Measurements from ENCODE around the gene CARS1.

The CARS1 gene

GRCh38 chr11:3010004-3010403, 47.2 kb downstream of the CARS1 start:
- DNase-seq (ENCODE audit: low read depth in 2 of 2), result no peak

DNA sequence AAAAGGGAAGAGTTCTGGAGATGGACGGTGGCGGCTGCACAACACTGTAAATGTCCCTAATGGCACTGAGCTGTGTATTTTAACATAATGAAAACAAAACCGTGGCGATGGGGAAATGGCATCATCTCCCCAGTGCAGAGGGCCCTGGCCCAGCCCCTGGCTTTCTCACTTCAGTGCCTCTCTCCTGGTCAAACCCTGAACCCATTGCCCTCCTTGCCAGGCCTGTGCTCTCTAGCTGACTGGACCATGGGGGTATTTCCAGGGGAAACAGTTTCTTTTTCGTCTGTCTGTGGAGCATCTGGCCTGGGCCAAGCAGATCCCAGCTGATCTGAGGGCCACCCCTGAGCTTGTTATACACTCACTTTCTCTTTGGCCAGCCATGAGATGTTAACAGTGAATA, 47.7 kb downstream of the CARS1 start:
- no peak for DNase-seq (ENCODE audit: low read depth in 2 of 2)

- DNase-seq (ENCODE audit: low read depth in 2 of 2), result no peak
Observed at GRCh38 chr11:3008746-3009336, 48.4 kb downstream of the CARS1 start.

DNA sequence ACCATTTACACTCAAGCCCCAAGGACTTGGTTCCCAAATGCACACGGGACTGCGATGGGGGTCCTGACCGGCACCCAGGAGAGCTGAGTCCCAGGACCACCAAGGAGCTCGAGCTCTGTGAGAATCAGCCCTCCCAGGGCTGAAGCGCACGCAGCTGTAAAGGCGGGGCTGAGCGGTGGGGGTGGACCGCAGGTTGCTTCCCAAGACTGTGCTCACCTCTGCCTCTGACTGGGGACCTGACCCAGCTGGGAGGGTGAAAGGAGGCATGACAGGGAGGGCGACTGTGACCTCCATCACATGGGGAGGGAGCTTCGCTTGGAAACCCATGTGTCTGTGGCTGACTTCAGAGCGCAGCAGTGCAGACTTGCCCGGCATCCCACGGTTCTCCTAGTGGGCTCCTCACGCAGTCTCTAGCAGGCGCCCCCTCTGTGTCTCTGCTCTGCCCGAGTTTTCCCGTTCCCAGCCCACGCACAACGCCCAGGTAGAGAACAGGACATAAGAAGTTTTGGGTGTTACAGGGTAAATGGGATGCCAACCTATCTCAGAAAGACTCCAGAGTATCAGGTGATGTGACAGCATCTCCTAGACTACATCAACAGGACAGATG, 49.7 kb downstream of the CARS1 start:
- no peak for DNase-seq (ENCODE audit: low read depth in 2 of 2)

DNA sequence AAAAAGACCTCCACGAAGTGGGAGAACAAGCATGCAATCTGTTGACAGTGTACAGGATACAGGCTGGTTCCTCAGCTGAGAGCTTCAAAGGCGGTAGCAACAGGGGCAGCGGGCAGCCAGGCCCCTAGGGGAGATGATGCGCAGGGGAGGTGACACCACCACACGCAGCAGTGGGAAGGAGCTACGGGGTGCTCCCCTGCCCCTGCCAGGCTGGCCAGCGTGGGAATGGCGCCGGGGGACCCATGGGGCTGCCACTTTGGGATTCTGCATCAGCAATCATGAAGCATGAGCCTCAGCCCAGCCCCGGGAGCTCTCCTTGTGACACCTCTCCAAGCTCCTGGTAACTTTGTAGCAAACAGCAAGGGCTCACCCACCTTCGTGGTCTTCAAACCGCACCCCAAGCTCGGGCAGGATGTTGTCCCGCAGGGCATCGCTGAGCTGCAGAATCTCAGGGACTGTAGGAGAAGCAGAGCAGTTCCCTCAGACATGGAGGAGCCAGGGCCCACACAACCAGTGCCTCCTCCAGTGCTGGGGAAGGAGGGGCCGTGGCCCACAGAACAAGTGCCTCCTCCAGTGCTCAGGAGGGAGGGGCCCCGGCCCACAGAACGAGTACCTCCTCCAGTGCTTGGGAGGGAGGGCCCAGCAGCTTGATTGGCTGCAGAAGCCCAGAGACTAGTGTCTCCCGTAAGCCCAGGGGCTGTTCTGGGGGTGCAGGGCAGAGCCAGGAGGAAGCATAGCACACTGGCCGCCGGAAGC, 50.5 kb downstream of the CARS1 start:
- DNase-seq (ENCODE audit: low read depth in 2 of 2), result no peak

- no peak for DNase-seq (ENCODE audit: low read depth in 2 of 2)
Observed at GRCh38 chr11:3004481-3004880, 52.7 kb downstream of the CARS1 start.

- DNase-seq (ENCODE audit: low read depth in 2 of 2), result no peak
Observed at GRCh38 chr11:3003396-3004231, 53.6 kb downstream of the CARS1 start.

DNA sequence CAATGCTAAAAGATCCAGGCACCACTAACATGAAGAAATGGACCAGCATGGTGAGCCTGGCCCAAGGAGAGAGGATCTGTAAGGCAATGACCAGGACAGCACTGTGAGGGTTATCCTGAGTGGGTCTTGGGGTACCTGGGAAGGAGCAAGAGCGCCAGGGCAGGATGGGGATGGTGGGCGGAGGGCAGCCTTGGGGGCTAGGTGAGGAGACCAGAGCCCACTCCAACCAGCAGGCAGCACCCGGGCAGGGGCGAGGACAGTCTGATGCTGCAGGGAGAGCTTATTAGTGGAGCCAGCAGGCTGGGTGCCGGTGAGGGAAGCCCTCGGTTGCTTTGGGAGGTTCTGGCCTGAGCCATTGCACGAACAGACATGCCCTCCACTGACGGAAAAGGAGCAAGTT, 54.4 kb downstream of the CARS1 start:
- DNase-seq (ENCODE audit: low read depth in 2 of 2), result no peak

DNA sequence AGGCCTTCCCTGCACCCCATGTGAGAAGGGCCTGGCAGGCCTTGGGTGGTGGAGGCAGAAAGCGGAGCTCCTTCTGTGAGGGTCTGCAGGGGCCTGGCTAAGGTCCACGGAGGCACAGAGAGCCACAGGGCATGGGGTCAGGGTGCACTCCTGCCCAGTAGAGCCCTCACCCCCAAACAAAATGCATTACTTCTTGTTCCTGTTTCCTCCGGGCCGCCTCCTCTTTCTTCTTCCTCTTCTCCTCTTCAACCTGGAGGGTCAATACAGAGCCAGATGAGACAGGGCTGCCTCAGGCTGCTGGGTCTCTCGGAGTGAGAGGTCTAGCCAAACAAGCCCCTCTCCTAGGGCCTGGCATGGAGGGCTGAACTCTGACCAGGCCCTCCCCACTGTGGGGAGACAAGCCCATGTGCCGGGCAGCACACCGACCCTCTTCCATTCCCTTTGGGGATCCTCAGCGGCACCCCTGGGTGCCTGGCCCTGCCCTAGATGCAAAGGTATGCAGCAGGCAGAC, 54.8 kb downstream of the CARS1 start:
- no peak for DNase-seq (ENCODE audit: low read depth in 2 of 2)

DNA sequence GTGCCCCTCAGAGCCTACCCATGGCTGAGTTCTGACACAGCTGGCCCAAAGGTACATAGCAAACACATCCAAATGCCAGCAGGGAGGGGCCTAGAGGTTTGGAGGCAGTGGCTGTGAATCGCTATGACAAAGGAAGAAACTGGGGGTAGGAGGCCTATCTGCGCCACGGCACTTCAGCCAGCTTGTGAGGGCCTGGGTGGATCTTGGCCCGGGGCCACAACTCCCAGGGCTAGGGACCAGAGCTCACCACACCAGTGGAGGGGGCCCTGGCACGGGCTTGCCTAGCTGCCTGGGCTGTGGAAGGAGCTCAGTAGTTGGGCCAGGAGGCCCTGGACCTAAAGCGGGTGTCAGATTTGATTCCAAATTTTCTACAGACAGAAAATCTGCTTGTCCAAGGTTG, 55.7 kb downstream of the CARS1 start:
- DNase-seq (ENCODE audit: low read depth in 2 of 2), result no peak

GRCh38 chr11:3000032-3000961, 56.9 kb downstream of the CARS1 start:
- DNase-seq (ENCODE audit: low read depth in 2 of 2), result no peak

- no peak for DNase-seq (ENCODE audit: low read depth in 2 of 2)
Observed at GRCh38 chr11:2999464-2999998, 57.7 kb downstream of the CARS1 start.

GRCh38 chr11:2998073-2998850, 59.0 kb downstream of the CARS1 start:
- no peak for DNase-seq (ENCODE audit: low read depth in 2 of 2)

DNA sequence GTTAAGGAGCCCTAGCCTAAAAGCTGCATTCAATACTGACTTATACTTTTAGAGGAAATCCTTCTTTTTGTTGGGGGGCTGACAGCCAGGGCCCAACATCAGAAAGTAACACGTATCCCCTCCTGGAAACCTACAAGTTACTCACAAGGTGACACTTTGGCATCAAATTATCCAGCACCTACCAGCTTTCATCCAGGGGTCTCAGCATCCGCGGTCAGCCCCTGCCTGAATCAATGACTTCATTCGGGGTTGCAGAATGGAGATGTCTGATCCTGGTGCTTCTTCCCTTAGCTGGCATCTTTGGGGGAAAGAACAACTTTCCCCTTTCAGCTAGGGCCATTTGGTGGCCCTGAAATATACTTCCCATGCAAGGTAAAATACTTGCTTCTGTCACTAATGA, 59.8 kb downstream of the CARS1 start:
- no peak for DNase-seq (ENCODE audit: low read depth in 2 of 2)

DNA sequence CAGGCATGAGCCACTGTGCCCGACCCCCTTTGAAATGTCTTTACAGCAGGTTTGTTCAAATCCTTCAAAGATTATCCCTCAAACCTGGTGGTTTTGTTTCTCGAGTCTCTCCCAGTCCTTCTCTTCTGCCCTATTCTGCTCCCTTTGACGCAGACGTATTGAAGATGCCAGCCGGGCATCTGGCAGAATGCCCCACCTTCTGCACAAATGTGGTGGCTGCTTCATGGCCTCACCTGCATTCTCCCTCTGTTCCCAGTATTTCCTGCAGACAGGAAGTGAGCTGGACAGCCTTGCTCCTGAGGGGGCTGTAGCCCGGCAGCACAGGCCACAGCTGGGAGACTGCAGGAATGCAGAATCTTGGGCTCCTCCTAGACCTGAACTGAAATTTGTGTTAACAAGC, 60.2 kb downstream of the CARS1 start:
- no peak for DNase-seq (ENCODE audit: low read depth in 2 of 2)

GRCh38 chr11:2995893-2996554, 61.2 kb downstream of the CARS1 start:
- no peak for DNase-seq (ENCODE audit: low read depth in 2 of 2)

- DNase-seq (ENCODE audit: low read depth in 2 of 2), result no peak
Observed at GRCh38 chr11:2995031-2995561, 62.1 kb downstream of the CARS1 start.

DNA sequence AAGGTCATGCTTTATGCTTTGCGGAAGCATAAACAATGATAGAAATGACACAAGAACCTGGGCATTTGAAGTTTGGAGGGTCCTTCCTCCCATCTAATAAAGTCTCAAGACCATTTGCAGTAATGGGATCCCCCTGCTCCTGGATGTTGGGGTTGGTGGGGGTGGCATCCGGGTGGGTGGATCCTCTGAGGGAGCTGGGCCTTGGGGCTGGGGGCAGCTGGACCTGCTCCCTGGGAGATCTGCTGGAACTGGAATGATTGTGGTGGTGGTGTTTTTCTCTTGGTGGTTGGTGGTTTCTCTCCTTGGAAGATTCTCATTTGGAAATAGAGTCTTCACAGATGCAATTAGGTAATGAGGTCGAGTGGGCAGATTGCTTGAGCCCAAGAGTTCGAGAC, 62.9 kb downstream of the CARS1 start:
- DNase-seq (ENCODE audit: low read depth in 2 of 2), result no peak

DNA sequence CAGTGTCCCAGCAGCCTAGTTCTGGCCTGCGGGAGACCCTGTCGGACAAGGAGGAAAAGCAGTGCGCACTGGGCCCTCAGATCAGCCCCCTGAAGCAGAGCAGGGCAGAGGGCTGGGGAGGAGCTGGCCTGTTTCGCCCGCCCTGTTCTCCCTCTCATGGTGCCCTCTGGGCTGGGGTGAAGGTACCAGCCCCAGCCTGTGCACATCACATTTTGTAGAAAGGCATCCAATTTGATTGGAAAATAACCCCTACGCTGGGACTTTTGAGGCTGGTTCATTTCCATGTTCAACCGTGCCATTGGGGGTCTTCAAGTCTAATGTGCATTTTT, 64.3 kb downstream of the CARS1 start:
- no peak for DNase-seq (ENCODE audit: low read depth in 2 of 2)
